SIG-M5 treated with dmso at 0.1 percent for 504 hours (cell line): ENCODE data around the gene UBE3B.
"Not testable (repeated sequence)": the region's sequence is repeated elsewhere in the genome, so short reads cannot be mapped to it uniquely, and the experiment has no call there.

Source experiments
- DNase-seq: peaks from one replicate; lab custom pipeline; 2025; ENCODE audit not compliant: unreplicated experiment; lab: John Stamatoyannopoulos, UW

Gene UBE3B

DNA sequence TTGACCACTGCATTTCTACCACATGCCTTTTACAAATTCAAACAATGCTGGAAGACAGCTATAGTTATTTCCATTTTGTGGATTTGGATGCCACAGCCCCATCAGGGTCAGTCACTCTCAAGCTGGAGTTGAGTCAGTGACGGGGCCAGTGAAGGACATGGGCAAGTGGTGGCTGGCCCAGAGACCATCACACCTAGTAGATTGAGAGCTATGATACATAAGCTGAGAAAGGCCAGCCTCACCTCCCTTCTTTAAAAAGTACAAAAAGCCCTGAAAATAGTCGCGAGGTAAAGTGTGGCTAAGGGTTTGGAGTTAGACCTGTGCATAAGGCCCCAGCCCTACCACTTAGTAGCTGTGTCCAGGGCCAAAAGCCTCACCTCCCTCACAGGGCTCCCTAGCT lies 4.4 kb upstream of the UBE3B start:
- DNase-seq, result no peak

DNA sequence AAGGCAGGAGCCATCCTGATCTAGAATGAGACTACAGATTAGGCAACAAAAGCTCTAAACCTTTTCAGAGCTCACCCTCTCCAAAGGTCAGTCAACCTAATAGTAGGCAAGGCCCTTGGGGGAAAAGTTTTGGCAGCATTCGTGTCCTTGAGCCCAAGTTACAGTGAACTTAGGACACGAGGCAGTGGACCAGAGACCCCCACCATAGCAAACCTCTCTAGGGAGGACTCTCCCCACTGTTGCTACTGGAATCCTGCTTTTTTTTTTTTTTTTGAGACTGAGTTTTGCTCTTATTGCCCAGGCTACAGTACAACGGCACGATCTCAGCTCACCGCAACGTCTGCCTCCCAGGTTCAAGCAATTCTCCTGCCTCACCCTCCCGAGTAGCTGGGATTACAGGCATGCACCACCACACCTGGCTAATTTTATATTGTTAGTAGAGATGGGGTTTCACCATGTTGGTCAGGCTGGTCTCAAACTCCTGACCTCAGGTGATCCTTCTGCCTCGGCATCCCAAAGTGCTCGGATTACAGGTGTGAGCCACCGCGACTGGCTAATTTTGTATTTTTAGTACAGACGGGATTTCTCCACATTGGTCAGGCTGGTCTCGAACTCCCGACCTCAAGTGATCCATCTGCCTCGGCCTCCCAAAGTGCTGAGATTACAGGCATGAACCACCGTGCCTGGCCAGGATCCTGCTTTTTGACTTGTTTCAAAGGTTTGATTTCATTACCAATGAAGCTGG lies 3.7 kb upstream of the UBE3B start:
- DNase-seq, result not testable (repeated sequence)

DNA sequence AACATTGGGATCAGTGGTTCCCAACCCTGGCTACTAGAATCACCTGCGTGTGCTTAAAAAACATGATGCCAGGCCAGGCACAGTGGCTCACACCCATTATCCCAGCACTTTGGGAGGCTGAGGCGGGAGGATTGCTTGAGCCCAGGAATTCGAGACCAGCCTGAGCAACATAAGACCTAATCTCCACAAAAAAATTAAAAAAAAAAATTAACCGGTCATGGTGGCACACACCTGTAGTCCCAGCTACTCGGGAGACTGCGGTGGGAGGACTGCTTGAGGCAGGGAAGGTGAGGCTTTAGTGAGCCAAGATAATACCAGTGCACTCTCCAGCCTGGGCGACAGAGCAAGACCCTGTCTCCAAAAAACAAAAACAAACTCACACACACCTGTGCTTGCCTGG lies 2.3 kb upstream of the UBE3B start:
- no peak for DNase-seq

DNA sequence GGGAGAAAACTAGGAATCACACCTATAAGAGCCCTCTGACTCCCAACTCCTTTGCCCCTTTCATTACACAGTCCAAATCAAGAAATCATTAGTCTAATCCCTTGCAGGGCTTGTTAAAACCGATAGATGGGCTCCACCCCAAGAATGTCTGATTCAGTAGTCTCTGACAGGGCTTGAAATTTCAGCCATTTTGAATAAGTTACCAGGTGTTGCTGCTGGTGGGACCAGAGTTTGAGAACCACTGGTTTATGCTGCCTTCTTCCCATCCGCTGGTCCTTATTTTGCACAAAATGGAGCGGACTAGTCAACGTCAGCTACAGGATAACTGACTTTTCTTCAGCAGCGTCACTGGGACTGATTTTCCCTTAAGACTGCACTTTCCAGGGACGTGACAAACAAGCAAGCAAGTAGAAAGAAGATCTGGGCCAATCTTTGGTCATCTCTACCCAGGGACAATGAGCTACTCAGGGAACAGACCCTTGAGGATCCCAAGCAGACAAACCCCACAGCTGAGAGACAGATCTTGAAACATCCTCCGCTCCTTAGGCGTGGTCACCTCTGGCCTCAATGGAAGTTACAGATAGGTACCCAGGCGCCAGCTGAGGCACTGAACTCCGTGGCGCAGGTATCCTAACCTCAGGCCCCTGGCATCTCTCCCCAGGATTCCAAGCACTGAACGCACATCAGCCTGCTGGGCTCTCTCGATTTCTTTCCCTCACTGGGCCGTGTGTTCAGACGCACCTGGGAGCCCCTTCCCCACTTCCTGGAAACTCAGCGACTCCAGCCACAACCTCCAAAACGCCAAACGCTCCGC lies 1.2 kb upstream of the UBE3B start:
- DNase-seq, result no peak

DNA sequence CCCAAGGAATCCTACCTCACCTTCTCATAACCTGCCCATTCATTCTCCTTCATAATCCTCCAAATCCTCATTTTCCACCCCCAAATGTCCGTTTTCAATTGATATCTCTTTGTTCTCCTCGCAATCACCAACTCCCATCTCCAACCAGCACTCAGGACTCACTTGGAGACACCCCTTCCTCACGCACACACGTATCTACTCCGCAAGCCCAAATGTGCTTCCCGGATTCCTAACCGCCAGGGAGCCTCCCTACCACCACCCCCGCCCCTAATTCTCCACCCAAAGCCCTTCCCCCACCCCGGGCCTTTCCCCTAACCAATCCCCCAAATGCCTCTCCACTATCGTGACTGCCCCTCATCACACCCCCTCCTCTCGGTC lies 638 bp upstream of the UBE3B start:
- DNase-seq, result no peak

DNA sequence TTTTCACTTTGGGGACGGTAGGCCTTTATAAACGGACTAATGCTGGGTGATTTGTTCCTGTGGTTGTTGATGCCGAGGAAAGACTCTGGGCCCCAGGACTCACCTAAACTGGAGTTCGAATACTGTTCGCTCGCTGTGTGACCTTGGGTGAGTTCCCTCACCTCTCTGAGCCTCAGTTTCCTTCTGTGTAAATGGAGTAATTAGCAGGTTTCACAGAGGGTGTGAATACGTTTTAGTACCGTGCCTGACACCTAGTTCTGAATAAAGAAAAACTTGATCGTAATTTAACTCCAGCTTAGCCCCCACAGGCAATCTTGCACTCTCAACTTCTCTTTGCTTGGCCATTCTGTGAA lies 505 bp downstream of the UBE3B start:
- DNase-seq, result no peak

DNA sequence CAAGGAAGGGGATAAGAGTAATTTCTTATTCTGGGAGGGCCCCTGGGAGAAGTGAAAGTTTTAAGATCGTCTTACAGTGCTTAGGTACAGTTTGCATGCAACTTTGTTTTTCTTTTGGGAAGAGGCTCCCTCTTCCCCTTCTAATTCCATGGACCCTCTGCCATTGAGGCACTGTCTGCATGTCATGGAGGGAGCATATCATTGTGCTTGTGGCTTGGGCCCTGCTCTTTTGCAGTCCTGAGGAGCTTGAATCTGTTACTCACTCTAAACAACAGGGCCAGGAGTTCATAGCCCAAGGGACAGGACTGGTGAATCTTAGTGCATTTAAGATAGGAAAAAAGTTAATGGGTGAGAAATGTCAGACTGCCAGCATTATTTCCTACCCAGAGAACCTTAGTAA lies 2.3 kb downstream of the UBE3B start:
- no peak for DNase-seq

DNA sequence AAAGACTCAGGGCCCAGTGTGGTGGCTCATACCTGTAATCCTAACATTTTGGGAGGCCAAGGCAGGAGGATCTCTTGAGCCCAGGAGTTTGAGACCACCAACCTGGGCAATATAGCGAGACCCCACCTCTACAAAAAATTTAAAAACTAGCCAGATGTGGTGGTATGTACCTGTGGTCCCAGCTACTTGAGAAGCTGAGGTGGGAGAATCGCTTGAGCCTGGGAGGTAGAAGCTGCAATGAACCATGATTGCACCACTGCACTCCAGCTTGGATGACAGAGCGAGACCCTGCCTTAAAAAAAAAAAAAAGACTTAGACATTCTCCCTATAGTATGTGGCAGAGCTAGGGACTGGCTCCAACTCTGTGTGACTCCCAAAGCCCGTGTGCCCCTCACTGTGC lies 2.9 kb downstream of the UBE3B start:
- DNase-seq, result no peak

DNA sequence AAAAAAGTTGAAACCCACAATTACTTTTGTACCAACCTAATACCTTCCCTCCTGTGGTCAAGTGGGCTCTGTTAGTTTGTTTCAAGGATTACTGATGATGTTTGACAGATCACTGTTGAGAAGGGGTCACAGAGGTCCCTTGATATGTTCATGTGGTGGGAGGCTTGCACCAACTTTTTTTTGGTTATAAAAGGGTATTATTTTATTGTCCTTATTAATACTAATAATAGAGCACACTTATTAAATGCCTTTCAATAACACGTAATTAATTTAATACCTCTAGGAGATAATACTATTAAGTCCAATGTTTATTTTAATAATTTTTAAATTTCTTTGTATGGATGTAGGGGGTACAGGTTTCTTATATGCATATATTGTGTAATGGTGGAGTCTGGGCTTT lies 4.4 kb downstream of the UBE3B start:
- DNase-seq, result no peak

DNA sequence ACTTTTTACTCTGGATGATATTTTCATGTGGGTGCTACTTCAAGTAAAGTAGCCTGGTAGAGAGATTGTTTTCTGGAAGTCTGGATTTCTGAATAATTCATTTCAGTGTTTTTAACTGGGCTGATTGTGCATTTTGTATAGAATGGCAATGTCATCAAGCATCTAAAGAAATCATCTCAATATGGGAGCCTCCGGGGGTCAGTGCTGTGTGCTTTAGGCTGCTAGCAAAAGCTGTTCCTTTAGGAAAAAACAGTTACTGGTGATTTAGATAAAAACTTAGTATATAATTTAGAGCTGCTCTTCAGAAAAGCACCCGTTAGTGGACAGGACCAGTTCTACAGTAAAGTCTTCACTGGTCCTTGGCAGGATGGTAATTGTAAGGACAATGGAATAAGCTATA lies 5.1 kb downstream of the UBE3B start:
- DNase-seq, result no peak

DNA sequence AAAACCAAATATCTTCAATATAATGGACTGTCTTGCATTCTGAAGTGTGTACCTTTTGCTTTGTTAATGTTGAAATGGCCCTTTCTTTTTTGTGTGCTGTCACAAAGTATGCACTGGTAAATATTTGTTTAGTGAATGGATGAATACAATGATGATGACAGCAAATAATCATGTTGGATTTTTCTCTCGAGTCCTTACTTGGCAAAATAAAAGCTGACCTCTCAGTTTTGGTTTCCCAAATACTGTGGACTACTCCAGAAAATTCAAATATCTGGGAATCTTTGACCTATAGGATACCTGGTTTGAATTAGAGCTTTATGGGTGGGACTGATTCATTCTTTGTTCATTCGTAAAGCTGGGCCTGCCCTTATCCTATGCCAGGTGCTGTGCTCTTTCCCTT lies 5.5 kb downstream of the UBE3B start:
- DNase-seq, result no peak

DNA sequence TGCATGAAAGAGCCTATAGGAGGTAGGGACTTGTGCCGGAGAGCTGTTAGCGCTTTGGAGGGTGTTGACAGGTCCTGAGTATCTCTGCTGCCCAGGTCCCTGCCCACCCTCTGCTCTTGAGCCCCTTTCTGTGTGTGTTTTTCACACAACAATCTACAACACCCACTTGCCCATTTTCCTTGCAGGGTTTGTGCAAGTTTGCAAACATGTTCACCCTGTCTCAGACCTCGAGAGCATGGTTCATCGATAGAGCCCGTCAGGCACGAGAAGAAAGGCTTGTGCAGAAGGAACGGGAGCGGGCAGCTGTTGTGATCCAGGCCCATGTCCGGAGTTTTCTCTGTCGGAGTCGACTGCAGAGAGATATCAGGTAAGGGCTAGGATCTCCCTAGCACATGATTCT lies 5.9 kb downstream of the UBE3B start:
- DNase-seq, result no peak

DNA sequence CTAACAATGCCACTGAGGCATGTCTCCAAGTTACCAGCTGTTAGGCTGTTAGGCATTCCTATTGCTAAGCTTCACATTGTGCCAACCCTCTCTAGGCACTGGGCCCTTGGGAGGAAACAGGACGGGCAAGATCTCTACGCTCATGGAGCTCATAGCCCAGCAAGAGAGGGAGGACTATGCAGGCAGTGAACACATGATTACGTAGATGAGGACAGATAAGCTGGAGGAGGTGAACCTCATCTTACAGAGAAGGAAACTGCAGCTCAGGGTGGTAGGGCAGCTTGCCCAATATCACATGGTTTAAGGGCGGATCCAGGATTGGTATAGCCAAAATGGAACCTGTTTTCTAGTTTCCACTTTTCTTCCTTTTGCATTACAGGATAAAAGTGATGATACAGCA lies 7.8 kb downstream of the UBE3B start:
- DNase-seq, result no peak

DNA sequence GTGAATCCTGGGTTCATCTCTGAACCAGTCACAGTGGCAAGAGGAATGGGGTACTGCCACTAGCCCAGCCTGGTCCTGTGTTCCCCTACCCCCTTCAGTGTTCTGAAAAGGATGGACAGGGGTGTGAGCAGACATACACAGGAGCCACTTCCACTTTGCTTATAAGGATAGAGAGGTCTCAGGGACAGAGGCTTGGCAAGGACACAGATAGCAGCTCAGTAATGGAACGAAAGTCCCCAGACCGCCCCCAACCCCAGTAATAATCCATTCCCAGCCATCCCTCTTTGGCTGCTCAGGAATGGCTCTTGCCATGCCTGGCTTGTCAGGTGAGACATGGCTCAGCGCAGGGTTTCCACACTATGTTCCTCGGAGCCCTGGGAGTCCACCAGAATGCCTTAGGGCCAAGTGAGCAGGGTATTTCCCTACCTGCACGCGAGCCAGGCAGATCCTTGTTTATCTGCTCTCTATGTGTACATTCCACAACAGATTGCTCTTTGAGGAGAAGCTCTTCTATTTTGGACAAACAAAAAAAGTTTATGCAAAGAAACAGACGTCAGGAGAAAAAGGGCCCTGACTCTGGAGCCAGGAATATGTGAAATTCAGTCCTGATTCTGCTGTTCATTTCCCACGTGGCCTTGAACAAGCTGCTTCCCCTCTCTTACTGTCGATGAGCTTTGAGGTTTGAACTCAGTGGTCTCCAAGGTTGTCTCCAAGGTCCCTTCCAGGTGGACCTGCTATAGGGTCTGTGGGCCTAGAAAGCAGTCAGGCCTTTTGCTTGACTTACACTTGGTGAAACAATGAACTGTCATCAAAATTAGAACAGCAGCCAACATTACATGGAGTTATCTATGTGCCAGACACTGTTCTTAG lies 10.0 kb downstream of the UBE3B start:
- DNase-seq, result no peak

DNA sequence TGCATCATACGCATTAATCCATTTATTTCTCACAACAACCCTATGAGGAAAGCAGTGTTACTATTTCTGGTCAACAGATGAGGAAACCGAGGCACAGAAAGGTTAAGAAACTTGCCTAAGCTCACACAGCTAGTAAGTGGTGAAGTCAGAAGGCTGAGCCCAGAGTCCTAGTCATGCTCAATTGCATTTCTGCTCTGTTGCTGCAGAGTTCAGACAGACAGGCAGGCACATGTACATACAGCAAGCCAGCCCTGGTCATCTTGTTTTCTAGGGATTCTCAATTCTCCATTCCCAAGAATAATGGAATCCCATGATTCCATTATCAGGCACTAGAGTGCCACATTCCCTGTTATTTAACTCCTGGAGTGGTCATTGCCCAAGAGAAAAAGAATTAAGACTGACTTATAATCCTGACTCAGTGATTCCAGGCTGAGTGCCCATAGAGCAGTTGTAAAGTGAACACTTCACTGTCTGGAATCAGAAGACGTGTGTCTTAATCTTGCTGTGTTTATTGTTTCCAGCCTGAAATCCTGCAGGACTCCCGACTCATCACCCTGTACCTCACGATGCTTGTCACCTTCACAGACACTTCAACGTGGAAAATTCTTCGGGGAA lies 10.7 kb downstream of the UBE3B start:
- DNase-seq, result no peak

DNA sequence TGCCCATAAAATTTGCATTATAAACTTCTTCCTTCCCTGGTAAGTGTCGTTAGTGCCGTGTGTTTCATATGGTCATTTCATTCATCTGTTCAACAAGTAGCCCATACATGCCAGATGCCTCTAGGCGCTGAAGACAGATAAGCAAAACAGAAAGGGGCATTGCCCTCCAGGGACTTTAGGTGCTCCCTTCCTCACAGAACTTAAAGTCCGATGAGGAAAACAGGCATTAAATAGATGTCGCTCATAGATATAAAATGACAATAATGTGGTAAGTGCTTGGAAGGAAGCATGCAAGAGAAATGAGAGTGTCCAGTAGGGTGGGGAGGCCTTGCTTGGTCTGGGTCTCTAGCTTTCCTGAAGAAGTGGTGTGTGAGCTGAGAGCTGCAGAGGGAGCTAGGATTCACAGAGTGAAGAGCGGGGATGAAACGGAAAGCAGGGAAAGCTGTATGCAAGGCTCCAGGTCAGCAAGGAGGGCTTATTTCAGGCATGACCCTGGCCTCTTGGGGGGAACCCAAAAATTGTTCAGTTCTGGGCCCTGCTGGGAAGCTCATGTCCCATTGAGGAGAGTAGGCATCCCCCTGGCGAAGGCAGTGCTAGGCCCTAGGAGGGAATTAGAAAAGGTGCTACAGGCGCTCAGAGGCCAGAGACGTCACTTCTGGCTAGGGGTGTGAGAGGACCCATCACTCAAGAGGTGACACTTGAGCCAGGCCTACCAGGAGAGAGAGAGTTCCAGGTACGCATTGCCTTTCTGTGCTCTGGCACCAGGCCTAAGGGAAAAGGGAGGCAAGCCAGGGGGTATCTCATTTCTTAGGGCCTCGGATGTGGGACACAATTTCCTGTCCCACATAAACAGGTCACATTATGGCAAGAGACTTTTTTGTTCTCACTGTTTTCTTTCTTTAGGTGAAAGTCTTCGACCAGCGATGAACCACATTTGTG lies 11.9 kb downstream of the UBE3B start:
- DNase-seq, result no peak

DNA sequence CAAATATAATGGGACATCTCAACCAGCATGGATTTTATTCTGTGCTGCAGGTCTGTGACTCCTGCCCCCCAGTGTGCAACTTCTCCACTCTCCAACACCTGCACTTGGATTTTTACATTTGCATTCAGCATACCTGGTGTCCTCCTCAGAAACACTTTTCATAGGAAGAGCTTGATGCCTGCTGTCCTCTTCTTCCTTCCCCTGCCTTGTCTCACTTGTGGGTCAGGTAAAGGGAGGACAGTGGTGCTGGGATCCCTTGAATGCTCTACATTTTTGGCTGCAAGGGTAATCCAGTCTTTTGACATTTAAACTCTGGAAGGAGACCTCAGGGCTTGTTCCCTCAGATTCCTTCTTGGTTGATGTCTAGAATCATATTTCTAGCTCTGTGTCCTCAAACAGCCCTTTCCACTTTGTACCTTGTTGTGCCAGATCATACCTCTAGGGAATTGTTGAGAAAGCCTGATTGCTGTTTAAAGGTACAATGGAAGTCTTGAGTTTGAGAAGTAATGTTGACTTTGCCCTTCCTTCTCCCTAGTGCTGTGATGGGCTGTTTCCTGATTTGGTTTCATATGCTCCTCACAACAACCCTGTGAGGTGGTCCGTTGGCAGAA lies 12.6 kb downstream of the UBE3B start:
- DNase-seq, result no peak

DNA sequence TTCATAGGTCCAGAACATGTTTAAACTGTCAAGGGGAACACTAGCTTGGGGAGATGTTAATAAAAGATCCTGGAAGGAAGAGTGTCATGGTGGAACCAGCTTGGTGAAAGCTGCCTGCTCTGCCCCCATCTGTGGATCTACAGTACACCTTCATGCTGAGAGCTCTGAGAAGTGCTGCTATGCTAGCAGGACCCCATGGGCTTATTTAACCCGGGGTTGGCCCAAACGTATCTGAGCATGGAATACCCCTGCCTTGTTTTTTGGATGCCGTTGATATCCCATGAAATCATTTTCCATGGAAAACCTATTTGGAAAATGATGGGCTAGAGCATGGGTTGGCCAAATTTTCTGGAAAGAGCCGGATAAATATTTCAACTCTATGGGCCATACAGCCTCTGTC lies 14.2 kb downstream of the UBE3B start:
- no peak for DNase-seq

DNA sequence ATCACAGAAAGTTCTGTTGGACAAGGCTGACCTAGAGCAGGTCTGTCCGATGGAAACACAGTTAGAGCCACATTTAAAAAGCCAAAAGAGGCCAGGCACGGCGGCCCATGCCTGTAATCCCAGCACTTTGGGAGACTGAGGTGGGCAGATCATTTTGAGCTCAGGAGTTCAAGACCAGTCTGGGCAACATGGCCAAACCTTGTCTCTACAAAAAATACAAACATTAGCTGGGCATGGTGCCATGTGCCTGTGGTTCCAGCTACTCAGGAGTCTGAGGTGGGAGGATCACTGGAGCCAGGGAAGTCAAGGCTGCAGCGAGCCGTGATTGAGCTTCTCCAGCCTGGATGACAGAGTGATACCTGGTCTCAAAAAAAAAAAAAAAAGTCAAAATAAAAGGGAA lies 14.9 kb downstream of the UBE3B start:
- no peak for DNase-seq

DNA sequence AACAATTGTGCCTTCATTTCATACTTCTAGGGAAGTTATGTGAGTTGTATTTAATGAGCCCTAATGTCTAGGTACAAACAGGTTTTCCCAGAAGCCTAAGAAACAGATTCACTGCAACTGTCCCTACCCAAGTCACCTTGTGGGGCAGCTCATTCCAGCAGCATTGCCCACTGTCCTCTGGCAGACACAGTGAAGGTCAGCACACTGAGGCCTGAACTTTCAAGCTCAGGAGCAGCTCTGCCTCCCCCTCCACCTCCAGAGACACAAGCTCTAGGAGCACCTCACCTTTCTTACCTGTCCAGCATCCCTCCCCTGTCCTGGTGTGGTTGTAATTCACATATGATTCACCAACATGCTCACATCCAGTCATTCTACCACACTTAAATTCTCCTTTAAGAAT lies 15.7 kb downstream of the UBE3B start:
- DNase-seq, result no peak
